MCF 10A (cell line): Measurements from ENCODE around the gene MSANTD1. TPM values are rescaled to one million over a fixed set of nuclear protein-coding genes. Genes with fewer than 3 reads are reported as not detected.

Source experiments
- BruUV-seq: library from RNA; stranded (reverse); fragments of 400-500 nt; replicated peaks from 2 replicates; lab custom pipeline; 2021; lab: Mats Ljungman, UMichigan
- CTCF ChIA-PET: fragments of 300-600 bp; sonication (Branson Sonifier 250); formaldehyde crosslinking; extraction: SDS; loops from one replicate; lab custom pipeline; 2021; ENCODE audit warnings: antibody characterized with exemption, inconsistent platforms; lab: Yijun Ruan, JAX
- POLR2A ChIA-PET: fragments of 300-600, 350-650 bp; sonication (Branson Sonifier 250); formaldehyde crosslinking; extraction: SDS; loops from one replicate; lab custom pipeline; 2020; ENCODE audit warnings: antibody characterized with exemption, inconsistent platforms; lab: Yijun Ruan, JAX
- DNase-seq: peaks from one replicate; pipeline ENCODE4 v3.0.0-alpha.2; 2018; ENCODE audit not compliant: unreplicated experiment
- H3K27ac Mint-ChIP-seq: one replicate; pipeline ENCODE4 v1.8.0; 2022; ENCODE audit warnings: mild to moderate bottlenecking, low read depth, mixed read lengths; ENCODE audit not compliant: unreplicated experiment
- H3K27me3 Mint-ChIP-seq: one replicate; pipeline ENCODE4 v1.8.0; 2022; ENCODE audit warnings: mixed read lengths; ENCODE audit not compliant: insufficient read depth, unreplicated experiment
- H3K36me3 Mint-ChIP-seq: one replicate; pipeline ENCODE4 v1.8.0; 2022; ENCODE audit warnings: mild to moderate bottlenecking, moderate library complexity, mixed read lengths; ENCODE audit not compliant: insufficient read depth, unreplicated experiment
- H3K4me1 Mint-ChIP-seq: one replicate; pipeline ENCODE4 v1.8.0; 2022; ENCODE audit warnings: mixed read lengths; ENCODE audit not compliant: insufficient read depth, unreplicated experiment
- H3K4me3 Mint-ChIP-seq: one replicate; pipeline ENCODE4 v1.8.0; 2022; ENCODE audit warnings: mild to moderate bottlenecking, moderate library complexity, mixed read lengths; ENCODE audit not compliant: unreplicated experiment
- H3K9me3 Mint-ChIP-seq: one replicate; pipeline ENCODE4 v1.8.0; 2022; ENCODE audit warnings: mixed read lengths; ENCODE audit not compliant: unreplicated experiment
- CTCF ChIP-seq: fragments of 200-600 bp; IDR thresholded peaks from one replicate; pipeline ENCODE4 v1.8.0; 2022; ENCODE audit warnings: antibody characterized with exemption, mild to moderate bottlenecking; ENCODE audit not compliant: unreplicated experiment
- intact Hi-C: fragments of 100-400 bp; cut with micrococcal nuclease; formaldehyde crosslinking; loops from 2 replicates; pipeline ENCODE4 v1.14.1; 2022
- total RNA-seq: library from RNA; stranded (reverse); gene quantifications from 2 replicates; pipeline ENCODE4 v1.2.3, GENCODE V29; 2022

MSANTD1 gene
- total RNA-seq, 1 experiment from 2014 or later, result 0.37 TPM

DNA sequence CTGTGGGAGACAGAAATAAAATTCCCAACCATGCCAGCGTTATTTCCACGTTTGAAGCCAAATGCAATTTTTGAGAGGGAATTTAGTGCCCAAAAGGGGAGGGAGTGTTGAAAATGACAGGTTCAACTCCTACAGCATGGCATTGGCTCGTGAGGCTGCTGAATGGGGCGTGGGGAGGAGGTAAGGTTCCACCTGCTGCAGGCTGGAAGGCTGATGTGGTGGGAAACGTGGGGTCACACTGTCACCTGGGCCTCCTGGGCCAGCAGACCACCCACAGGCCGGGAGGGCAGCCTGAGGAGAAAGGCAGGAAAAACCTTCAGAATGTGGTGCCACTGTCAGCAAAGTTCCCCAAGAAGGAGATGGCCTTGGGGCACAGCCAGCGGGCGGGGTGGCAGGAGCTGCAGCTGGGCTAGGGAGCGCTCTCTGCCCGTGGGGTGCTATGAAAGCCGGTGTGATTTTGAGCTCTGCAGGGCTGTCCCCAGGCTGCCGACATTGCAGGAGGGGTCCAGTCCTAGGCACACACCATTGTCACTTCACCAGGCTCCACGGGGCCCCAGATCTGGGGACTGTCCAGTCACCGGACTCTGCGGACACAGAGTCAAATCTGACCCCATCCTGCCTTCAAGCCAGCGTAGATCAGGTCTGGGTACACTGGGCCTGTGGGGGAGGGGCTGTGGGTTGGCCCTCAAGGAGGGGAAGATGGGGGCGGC, 19.6 kb downstream of the MSANTD1 start:
- Mint-ChIP-seq H3K36me3 (no peaks in the 10 kb centered on the region), H3K9me3 (no peaks in the 10 kb centered on the region), H3K4me3 (no peak overlapping the region), H3K4me1 (peaks cover 5% of the 10 kb centered on the region), H3K27me3 (peaks cover 49% of the 10 kb centered on the region), H3K27ac (no peak overlapping the region)
- no TSS peak for BruUV-seq
- CTCF ChIA-PET, result no interaction called here
- no peak for TF ChIP-seq CTCF
- no peak for DNase-seq
- intact Hi-C loops, result no loop called here
- POLR2A ChIA-PET, result no interaction called here

GRCh38 chr4:3269105-3269927, 20.4 kb downstream of the MSANTD1 start:
- peaks cover 5% of the 10 kb centered on the region for H3K4me1 Mint-ChIP-seq
- no peaks in the 10 kb centered on the region for H3K9me3 Mint-ChIP-seq
- no peak overlapping the region for H3K4me3 Mint-ChIP-seq
- ChIA-PET CTCF (no interaction called here), POLR2A (no interaction called here)
- BruUV-seq, result no TSS peak
- H3K27me3 Mint-ChIP-seq, result peaks cover 48% of the 10 kb centered on the region
- no peak for DNase-seq
- H3K27ac Mint-ChIP-seq, result no peak overlapping the region
- intact Hi-C loops, result no loop called here
- TF ChIP-seq CTCF, result no peak
- no peaks in the 10 kb centered on the region for H3K36me3 Mint-ChIP-seq

DNA sequence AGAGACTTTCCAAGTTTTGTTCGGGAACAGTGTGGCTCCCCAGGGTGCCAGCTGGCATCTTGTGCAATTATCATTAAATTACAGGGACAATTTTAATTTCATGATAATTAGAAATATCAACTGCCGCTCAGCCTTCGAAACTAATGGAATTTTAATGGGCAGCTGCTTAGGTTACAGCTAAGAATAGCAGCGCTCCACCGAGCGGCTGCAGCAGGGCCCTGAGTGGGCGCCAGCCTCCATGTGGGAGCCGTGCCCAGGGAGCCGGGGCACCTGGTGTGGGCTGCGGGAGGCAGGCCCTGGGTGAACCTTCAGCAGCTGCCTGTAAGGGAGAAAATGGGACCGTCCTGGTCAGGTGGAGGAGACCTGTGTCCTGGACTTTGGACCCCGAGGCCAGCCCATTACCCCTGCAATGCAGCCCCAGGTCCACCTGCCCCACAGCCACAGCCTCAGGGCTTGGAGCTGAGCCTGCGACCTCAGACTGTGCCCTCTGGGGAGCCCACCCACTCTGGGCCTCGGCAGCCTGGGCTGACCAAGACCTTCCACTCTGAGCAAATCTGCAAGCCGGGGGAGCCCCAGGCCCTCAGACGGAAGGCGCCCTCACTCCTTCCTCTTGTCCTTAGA, 21.1 kb downstream of the MSANTD1 start:
- Mint-ChIP-seq H3K9me3 (no peaks in the 10 kb centered on the region), H3K4me3 (no peak overlapping the region), H3K27me3 (peaks cover 43% of the 10 kb centered on the region), H3K4me1 (peaks cover 5% of the 10 kb centered on the region), H3K27ac (no peak overlapping the region), H3K36me3 (no peaks in the 10 kb centered on the region)
- no peak for DNase-seq
- TF ChIP-seq CTCF, result no peak
- CTCF ChIA-PET, result no interaction called here
- BruUV-seq, result no TSS peak
- POLR2A ChIA-PET, result interaction anchor here (1.1 kb wide), 1 partner anchor 22 kb away, joined by 3 read pairs; no protein-coding TSS in a partner anchor
- intact Hi-C loops, result no loop called here

GRCh38 chr4:3271131-3271530, 22.2 kb downstream of the MSANTD1 start:
- peaks cover 5% of the 10 kb centered on the region for H3K4me1 Mint-ChIP-seq
- peaks cover 46% of the 10 kb centered on the region for H3K27me3 Mint-ChIP-seq
- TF ChIP-seq CTCF, result no peak
- POLR2A ChIA-PET, result interaction anchor here (1.0 to 1.1 kb wide), 2 partner anchors 20 kb away, joined by 3 read pairs; no protein-coding TSS in a partner anchor
- no TSS peak for BruUV-seq
- no peak for DNase-seq
- H3K4me3 Mint-ChIP-seq, result no peak overlapping the region
- no peak overlapping the region for H3K27ac Mint-ChIP-seq
- no peaks in the 10 kb centered on the region for H3K36me3 Mint-ChIP-seq
- H3K9me3 Mint-ChIP-seq, result no peaks in the 10 kb centered on the region
- intact Hi-C loops, result no loop called here
- CTCF ChIA-PET, result no interaction called here
